ENCODE results near the gene KMT5B. TPM values are rescaled to one million over a fixed set of nuclear protein-coding genes. Genes with fewer than 3 reads are reported as not detected.
"Not testable (repeated sequence)": the region's sequence is repeated elsewhere in the genome, so short reads cannot be mapped to it uniquely, and the experiment has no call there.

KMT5B gene
- total and polyA plus RNA-seq, 4 donors: 15.1 to 78.2 (median 26.1) TPM

- no peak overlapping the region for H3K4me3 ChIP-seq
- no peak overlapping the region for H3K9ac ChIP-seq (ENCODE audit: insufficient read depth in 1 of 2, low read length in 2 of 2)
- no peak overlapping the region for H3K27ac ChIP-seq (ENCODE audit: low read depth in 1 of 2, low read length in 1 of 2)
- peaks cover 0 to 11% (median 5%) of the 10 kb centered on the region in 5 donors for H3K4me1 ChIP-seq (ENCODE audit: control insufficient read depth in 5 of 5, insufficient read depth in 5 of 5, low read length in 5 of 5)
- H3K36me3 ChIP-seq (ENCODE audit: control insufficient read depth in 4 of 4, insufficient read depth in 4 of 4, low read length in 4 of 4): peaks cover 0 to 3% (median 0%) of the 10 kb centered on the region in 4 donors
- 82 to 90% methylated on average over 13 of the region's 13 CpGs for WGBS, 2 donors
- H3K9me3 ChIP-seq (ENCODE audit: control insufficient read depth in 4 of 4, insufficient read depth in 3 of 4, low read length in 3 of 4): no peaks in the 10 kb centered on the region
- DNase-seq (peak in 1 of 3 donors; percentile 12), ATAC-seq (ENCODE audit: insufficient read depth, low FRiP score) (no peak)
- no peaks in the 10 kb centered on the region for H3K27me3 ChIP-seq (ENCODE audit: control insufficient read depth in 3 of 3, insufficient read depth in 3 of 3, low read length in 2 of 3)
- TF ChIP-seq CTCF (IDR thresholded peaks at IDR 0.05; ENCODE audit: control extremely low read depth, extremely low read depth): no peak
These were observed 42.4 kb upstream of the KMT5B start for GRCh38 chr11:68255526-68255925.

DNA sequence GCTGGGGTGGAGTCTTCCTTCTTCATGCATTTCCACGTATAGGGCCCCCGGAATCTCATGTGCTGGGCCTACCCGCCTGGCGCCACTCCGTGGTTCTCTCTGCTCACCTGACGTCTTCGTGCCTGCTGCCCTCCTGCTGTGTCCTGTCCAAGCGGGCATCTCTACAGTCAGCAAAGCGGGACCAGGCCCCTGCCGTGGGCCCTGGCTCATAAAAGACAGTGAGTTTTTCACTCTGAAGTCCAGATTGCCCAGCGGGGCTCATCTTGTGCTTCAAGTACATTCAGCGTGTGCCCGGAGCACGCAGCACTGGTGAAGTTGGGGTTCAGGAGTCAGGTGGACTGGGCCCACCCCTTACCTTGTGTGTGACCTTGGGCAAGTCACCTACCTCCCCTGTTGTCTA, 41.3 kb upstream of the KMT5B start:
- DNase-seq (no peak), ATAC-seq (ENCODE audit: insufficient read depth, low FRiP score) (no peak)

DNA sequence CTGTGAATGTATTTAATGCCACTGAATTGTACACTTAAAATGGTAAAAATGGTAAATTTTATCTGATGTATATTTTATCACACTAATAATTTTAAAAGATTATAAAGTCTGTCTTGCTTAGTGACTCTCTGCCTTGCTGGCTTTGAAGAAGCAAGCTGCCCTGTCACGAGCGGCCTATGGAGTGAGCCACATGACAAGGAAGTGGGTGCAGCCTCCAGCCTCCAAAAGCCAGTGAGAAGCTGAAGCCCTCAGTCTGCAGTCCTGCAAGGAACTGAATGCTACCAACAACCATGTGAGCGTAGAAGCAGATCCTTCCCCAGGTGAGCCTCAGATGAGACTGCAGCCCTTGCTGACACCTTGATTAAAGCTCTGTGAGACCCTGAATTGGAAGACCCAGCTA, 38.7 kb upstream of the KMT5B start:
- Histone ChIP-seq H3K9ac (ENCODE audit: insufficient read depth in 1 of 2, low read length in 2 of 2) (no peak overlapping the region), H3K27me3 (ENCODE audit: control insufficient read depth in 3 of 3, insufficient read depth in 3 of 3, low read length in 2 of 3) (no peaks in the 10 kb centered on the region), H3K27ac (ENCODE audit: low read depth in 1 of 2, low read length in 1 of 2) (no peak overlapping the region), H3K4me3 (no peak overlapping the region), H3K36me3 (ENCODE audit: control insufficient read depth in 4 of 4, insufficient read depth in 4 of 4, low read length in 4 of 4) (no peaks in the 10 kb centered on the region), H3K4me1 (ENCODE audit: control insufficient read depth in 5 of 5, insufficient read depth in 5 of 5, low read length in 5 of 5) (peaks cover 0 to 6% (median 5%) of the 10 kb centered on the region in 5 donors), H3K9me3 (ENCODE audit: control insufficient read depth in 4 of 4, insufficient read depth in 3 of 4, low read length in 3 of 4) (no peaks in the 10 kb centered on the region)
- no peak for ATAC-seq (ENCODE audit: insufficient read depth, low FRiP score)
- no peak for DNase-seq
- TF ChIP-seq CTCF (IDR thresholded peaks at IDR 0.05; ENCODE audit: control extremely low read depth, extremely low read depth): no peak
- 94% methylated on average over 3 of the region's 3 CpGs for WGBS, 2 donors

More for the DNA sequence above, 41.3 kb upstream of the KMT5B start:
- no peaks in the 10 kb centered on the region for H3K36me3 ChIP-seq (ENCODE audit: control insufficient read depth in 4 of 4, insufficient read depth in 4 of 4, low read length in 4 of 4)
- WGBS, 2 donors: 92 to 94% methylated on average over 14 of the region's 14 CpGs
- TF ChIP-seq CTCF (IDR thresholded peaks at IDR 0.05; ENCODE audit: control extremely low read depth, extremely low read depth): no peak
- no peaks in the 10 kb centered on the region for H3K9me3 ChIP-seq (ENCODE audit: control insufficient read depth in 4 of 4, insufficient read depth in 3 of 4, low read length in 3 of 4)
- no peak overlapping the region for H3K9ac ChIP-seq (ENCODE audit: insufficient read depth in 1 of 2, low read length in 2 of 2)
- H3K4me1 ChIP-seq (ENCODE audit: control insufficient read depth in 5 of 5, insufficient read depth in 5 of 5, low read length in 5 of 5): peaks cover 0 to 11% (median 5%) of the 10 kb centered on the region in 5 donors
- no peak overlapping the region for H3K4me3 ChIP-seq
- no peaks in the 10 kb centered on the region for H3K27me3 ChIP-seq (ENCODE audit: control insufficient read depth in 3 of 3, insufficient read depth in 3 of 3, low read length in 2 of 3)
- no peak overlapping the region for H3K27ac ChIP-seq (ENCODE audit: low read depth in 1 of 2, low read length in 1 of 2)

GRCh38 chr11:68244912-68245311, 31.8 kb upstream of the KMT5B start:
- H3K36me3 ChIP-seq (ENCODE audit: control insufficient read depth in 4 of 4, insufficient read depth in 4 of 4, low read length in 4 of 4); H3K9ac ChIP-seq (ENCODE audit: insufficient read depth in 1 of 2, low read length in 2 of 2); H3K4me1 ChIP-seq (ENCODE audit: control insufficient read depth in 5 of 5, insufficient read depth in 5 of 5, low read length in 5 of 5); H3K27ac ChIP-seq (ENCODE audit: low read depth in 1 of 2, low read length in 1 of 2); H3K27me3 ChIP-seq (ENCODE audit: control insufficient read depth in 3 of 3, insufficient read depth in 3 of 3, low read length in 2 of 3); H3K9me3 ChIP-seq (ENCODE audit: control insufficient read depth in 4 of 4, insufficient read depth in 3 of 4, low read length in 3 of 4); ATAC-seq (ENCODE audit: insufficient read depth, low FRiP score); DNase-seq; H3K4me3 ChIP-seq: not testable (repeated sequence)
- 90 to 94% methylated on average over 5 of the region's 5 CpGs for WGBS, 2 donors

GRCh38 chr11:68243847-68244246, 30.8 kb upstream of the KMT5B start:
- H3K36me3 ChIP-seq (ENCODE audit: control insufficient read depth in 4 of 4, insufficient read depth in 4 of 4, low read length in 4 of 4); H3K9me3 ChIP-seq (ENCODE audit: control insufficient read depth in 4 of 4, insufficient read depth in 3 of 4, low read length in 3 of 4); H3K9ac ChIP-seq (ENCODE audit: insufficient read depth in 1 of 2, low read length in 2 of 2); H3K4me3 ChIP-seq; H3K4me1 ChIP-seq (ENCODE audit: control insufficient read depth in 5 of 5, insufficient read depth in 5 of 5, low read length in 5 of 5); DNase-seq; H3K27ac ChIP-seq (ENCODE audit: low read depth in 1 of 2, low read length in 1 of 2); H3K27me3 ChIP-seq (ENCODE audit: control insufficient read depth in 3 of 3, insufficient read depth in 3 of 3, low read length in 2 of 3); ATAC-seq (ENCODE audit: insufficient read depth, low FRiP score): not testable (repeated sequence)
- 100% methylated on average over 1 of the region's 1 CpG for WGBS, 2 donors
